ENCODE results near the gene FILIP1.

Gene FILIP1

DNA sequence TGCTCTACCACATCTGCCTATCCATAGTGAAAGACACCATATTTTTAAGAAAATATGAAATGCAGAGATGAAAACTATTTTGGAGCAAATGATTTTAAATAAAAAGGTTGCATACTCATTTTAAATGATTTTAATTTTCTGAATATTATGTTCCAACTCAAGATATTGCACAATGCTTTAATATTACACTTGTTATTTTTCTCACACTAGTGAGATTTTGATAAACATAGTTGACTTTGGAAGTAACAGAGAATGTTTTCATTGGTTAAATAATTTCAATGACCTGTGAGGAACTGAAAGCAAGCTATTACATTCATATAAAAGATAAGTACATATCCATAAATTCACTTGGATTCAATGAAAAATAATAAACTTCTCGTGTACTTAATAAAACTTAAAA lies 201.9 kb downstream of the FILIP1 start:
- DNase-seq (ENCODE audit: low read depth in 2 of 2) = no peak

DNA sequence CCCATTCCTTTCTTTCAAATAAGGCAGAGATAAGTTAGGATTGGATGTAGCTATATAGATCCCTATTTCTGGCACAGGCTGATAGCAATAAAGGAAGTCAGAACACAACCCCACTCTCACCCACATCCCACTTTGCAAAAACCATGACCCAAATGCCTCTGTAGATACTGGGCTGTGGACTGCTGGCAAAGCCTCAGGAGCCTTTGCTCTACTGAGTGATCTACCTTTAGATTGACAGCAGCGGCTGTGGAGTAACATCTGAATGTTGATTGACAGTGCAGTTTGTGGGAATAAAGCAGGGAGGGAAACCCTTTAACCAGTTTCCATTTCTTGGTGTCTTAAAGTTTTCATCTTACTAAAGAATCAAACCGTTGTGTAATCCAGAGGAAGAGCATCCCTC lies 202.3 kb downstream of the FILIP1 start:
- no peak for DNase-seq (ENCODE audit: low read depth in 2 of 2)

DNA sequence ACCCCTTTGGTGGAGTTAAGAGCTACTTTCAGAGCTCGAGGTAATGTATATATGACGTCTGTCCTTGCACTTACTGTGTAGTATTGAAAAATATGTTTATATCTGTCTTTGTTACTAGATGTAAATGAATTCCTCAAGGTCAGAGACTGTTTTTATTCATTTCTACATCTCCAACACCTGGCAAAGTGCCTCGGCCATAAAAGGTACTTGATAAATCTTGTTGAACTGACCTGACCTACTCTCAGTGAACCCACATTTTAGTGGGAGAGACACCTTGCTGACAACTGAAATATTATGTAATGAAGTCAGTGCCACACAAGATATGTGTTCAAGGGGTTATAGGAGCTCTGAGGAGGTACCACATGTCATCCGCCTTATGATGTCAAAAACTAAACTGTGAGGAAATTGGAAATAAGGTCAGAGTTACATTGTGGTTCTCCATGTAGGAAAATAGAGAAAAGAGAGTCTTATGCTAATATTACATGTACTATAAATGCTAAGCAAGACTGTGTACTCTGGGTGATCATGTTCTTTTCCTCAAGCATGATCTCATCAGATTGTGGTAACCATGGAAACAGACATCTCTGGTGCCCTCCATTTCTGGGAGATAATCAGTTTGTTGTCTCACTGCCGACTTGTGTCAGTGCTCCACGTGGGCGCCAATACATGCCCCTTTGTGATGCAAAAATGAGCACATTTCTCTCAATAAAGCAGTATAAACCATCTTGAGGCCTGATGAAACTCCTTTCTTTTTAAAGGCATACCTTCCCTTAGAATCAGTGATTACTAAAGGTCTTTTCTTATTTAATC lies 203.3 kb downstream of the FILIP1 start:
- DNase-seq (ENCODE audit: low read depth in 2 of 2) = no peak

DNA sequence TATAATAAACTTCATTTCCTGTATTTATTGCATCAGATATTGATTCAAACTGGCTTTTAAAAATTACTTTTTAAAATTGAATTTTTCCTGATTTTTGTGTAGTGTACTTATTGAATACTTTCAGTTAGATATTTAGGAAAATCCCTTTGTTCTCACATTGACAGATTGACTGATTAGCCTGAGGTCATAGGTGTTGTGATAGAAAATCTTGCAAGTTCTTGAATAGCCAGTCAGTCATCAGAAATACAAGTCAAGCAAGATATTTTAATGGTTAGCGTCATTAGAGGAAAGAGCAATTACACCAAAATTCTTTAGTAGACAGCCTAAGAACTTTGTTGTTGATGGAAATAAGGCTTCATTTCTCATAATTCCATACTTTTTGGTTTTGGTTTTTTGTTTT lies 205.6 kb downstream of the FILIP1 start:
- DNase-seq (ENCODE audit: low read depth in 2 of 2) = no peak

DNA sequence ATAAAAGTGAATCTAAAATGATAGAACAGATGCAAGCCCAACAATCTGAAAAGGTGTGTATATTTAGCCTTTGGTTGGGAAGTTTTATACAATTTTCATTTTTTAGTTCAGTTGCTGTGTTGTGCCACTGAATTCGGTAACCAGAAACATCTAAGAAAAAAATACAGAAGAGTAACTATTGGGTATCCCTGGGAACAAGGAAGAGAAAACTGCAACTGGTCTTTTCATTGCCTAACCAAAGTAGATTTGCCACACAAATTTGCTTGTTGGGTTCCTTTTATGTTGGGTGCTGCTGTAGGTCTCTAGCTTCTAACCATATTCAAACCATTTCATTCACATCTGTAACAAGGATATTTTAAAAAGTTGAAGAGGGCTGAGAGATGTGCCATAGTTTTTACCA lies 206.2 kb downstream of the FILIP1 start:
- DNase-seq (ENCODE audit: low read depth in 2 of 2) = no peak

DNA sequence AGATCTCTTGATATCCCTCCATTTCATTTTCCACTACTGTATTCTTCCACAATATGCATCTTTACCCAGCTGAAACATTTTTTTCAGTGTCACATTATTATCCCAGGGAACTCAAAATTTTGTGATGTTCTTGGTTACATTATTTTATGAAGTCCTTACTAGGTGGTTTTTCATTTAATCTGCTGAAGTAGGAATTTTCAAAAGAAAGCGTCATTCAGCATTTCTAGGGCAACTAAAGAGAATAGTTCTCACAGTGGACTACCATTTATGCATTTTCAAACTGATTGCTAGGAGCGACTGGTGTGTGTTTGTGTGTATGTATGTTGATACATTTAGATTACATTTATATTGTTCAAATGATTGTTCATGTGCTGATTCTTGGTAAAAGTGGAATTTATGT lies 206.6 kb downstream of the FILIP1 start:
- DNase-seq (ENCODE audit: low read depth in 2 of 2) = no peak

DNA sequence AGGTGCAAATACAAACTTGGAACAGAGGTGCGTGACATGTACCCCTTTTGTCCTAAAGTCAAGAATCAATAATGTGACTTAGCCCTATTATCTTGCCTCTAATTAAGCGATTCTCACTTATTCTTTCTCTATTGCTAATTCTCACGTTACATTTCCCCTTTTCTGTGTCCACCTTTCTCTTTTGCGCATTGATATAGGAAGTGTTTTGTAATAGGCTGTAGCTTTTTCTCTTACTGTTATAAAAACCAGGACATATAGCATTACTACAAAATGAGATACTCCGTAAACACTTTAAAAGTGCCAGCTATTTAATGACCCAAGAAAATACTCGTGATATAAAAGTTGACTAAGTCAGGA lies 208.3 kb downstream of the FILIP1 start:
- DNase-seq (ENCODE audit: low read depth in 2 of 2) = no peak

DNA sequence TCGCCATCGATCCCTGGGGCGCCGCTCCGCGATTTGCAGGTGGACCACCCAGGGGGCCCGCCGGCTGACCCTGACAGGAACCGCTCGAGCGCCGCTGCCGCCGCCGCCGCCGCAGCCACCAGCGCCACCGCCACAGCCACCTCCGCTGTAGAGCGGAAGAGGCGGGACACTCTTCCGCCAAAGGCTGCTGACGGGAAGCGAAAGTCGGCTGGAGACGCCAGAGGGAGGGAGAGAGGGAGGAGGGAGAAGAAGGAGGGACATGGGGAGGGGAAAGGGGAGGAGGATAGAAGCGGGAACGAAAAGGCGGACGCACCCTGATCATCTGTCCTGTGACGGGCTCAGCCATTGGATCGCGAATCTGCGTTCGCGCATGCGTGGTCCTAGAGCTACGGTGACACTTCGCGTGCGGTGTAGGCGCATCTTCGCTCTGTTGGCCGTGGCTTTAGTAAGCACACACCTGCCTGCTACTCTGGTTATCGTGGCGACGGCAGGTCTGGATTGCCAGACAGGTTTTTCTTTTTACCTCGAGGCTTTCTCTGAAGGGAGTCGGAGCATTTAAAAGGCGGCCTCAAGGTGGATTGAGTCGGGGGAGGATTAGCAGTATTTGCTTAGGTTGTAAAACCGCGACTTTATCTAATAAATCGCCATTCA lies 208.8 kb downstream of the FILIP1 start, which contains the start of gene TMEM30A:
TSS of gene TMEM30A (minus strand) at position 161 of the 651 bp plus-strand sequence. CDS start at position 7, 154 bp downstream.
- peak; percentile 91 to 94 for DNase-seq (ENCODE audit: low read depth in 2 of 2)

DNA sequence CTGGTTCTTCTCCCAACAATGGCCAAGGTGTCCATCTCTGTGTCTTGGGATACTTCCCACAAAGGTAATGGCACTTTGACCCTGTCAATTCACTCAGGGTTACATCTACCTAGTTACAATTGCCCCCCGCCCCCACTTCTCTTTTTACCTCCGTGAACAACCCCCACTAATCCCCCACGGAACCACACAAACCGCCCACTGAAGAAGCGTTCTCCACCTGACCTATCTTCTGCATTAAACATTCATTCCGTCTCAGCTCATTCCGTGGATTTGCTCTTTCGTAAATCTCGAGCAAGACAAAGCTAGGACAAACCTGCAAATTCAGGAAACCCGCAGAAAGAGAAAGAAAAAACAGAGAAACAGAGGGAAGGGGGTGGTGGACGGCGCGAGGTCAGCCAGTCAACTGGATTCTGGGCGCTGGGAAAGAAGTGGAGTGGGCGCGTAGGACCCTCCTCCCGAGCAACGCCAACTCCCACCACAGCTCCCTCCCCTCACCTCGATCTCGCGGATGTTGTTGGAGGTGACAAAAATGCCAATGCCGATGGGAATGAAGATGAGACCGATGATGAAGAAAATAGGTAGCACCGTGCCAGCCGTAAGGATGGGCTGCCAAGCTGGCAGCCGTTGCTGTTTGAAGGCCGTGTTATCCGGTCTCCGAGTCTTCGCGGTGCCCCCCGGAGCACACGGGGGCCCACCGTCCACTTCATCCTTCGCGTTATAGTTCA lies 209.5 kb downstream of the FILIP1 start:
- DNase-seq (ENCODE audit: low read depth in 2 of 2) = peak in 1 of 2 donors; percentile 7

DNA sequence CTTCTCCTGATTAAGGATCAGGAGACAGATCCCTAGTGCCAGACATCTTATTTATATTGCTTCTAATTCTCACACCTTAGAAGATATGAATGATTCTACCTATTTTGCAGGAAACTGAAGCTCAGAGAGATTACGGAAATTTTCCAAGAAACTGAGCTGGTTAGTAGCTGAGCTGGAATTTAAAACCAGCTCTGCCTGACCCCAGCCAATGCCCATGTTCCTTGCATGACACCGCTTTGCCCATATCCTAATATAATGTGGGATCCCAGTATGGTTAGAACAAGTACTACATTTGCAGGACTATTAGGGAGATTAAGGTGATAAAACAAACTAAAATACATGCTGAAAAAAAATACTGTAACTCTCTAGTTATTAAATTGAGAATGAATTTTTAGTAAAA lies 210.9 kb downstream of the FILIP1 start:
- DNase-seq (ENCODE audit: low read depth in 2 of 2) = no peak

DNA sequence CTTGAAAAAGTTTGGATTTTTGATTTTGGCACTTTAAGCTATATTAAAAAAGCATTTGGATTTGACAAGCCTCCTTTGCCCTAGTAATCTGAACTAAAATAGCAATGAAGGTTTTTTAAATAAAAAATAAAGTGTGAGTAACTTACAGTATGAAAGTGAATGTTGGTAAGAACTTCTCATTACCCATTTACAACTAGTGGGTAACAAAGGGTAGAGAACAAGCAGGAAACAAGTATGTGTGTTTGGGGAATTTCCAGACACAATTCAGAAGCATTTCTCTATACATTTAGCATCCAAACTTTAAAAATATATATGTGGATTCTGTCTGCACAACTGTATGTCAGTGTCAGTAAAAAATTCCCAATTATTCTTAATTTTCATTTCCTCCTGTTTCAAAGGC lies 211.9 kb downstream of the FILIP1 start:
- DNase-seq (ENCODE audit: low read depth in 2 of 2) = no peak

DNA sequence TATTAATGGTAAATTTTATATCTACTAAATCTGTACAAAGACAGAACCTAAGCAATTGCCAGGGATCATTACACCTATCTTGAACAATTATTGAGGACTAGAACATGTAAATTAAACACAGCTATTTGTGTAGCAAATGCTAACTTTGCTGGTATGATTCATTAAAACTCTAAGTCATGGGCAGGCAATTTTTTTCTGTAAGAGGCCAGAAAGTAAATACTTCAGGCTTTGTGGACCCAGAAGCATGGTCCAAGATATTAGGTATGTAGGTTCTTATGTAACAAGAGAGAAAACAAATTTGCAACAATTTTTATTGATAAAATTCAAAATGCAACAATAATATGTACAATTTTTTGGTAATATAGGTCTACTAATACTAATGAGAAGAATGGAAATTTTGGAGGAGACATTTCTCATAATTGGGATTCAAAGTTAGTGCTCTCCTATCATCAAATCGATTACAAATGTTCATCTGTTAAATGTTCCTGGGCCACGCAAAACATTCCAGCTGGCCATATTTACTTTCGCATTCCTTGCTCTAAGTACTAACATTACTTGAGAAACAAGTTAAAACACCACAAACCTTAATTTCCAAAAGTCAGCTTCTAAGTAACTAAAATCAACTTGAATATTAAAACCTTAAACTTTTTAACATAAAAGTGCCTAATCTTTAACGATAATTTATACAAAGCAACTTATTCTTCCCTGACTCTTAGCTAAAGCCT lies 213.3 kb downstream of the FILIP1 start:
- DNase-seq (ENCODE audit: low read depth in 2 of 2) = no peak

DNA sequence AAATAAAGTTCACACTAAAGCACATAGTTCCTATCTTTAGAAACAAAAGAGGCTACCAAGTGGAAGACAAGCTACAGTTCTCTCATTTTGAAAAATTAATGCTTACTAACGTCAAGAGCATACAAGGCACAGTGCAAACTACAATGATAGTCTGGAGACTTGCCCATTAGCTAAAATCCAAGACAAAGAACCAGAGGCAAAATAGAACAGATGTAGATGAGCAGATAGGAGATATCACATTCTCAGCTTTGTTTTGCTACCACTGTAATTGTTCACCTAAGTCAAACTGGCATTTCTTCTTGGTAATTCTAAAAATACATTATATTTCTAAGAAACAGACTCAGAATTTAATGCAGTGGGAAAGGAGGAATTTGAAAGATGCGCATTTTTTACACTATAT lies 214.2 kb downstream of the FILIP1 start:
- no peak for DNase-seq (ENCODE audit: low read depth in 2 of 2)

DNA sequence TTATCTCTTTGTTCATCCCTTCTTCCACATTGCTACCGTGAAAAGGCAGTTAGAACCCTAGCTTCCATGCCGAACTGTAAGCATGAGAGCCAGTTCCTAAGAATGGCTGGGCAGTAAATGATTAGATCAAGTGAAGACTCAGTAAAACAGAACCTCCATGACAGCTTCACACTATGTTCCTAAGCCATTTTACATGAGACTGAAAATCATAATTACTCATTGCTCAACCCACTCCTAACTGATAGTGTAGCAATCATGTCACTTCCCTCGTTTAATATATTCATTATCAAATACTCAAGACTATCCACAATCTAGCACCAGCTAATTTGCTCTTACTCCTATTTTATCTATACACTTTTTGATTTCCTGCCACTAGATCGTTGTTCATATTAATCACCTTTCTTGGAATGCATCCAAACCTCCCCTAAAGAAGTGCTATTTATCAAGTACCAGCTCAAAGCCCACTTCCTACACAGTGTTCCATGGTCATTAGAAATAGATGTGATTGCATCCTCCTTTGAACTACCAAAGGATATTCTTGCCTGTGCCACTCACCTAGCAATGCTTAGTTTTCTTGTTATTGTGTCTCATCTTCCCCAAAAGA lies 215.0 kb downstream of the FILIP1 start:
- no peak for DNase-seq (ENCODE audit: low read depth in 2 of 2)

DNA sequence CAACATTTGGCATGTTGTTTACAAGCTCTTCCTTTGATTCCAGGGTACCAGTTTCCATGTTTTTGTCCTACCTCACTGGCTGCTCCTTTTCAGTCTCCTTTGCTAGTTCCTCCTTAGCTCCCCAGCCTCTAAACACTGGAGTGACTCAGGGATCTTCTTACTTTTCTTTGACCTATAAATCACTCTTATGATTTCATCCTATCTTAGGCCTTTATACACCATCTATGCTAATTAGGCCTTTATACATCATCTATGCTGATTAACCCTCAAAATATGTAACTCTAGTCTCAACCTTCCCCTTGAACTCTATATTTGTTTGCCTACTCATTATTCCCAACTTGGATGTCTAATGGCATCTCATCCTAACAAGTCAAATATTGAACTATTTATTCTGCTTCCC lies 218.5 kb downstream of the FILIP1 start:
- no peak for DNase-seq (ENCODE audit: low read depth in 2 of 2)

DNA sequence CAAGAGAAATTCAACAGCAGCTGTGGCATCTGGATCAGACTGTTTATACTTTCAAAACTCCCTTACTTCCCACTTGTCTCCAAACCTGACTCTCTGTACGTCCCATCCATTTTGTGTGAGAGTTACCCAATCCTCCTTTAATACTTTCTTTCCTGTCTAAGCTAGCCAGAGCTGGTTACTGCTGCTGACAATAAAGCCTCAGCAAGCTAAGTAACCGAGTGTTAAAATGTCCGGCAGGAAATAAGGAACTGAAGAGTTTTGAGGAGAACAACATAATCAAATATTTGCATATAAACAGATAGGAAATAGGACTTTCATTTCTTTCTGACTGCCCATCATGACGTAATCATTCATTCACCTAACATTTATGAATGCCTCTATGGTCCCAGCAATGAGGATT lies 220.6 kb downstream of the FILIP1 start:
- DNase-seq (ENCODE audit: low read depth in 2 of 2) = no peak

DNA sequence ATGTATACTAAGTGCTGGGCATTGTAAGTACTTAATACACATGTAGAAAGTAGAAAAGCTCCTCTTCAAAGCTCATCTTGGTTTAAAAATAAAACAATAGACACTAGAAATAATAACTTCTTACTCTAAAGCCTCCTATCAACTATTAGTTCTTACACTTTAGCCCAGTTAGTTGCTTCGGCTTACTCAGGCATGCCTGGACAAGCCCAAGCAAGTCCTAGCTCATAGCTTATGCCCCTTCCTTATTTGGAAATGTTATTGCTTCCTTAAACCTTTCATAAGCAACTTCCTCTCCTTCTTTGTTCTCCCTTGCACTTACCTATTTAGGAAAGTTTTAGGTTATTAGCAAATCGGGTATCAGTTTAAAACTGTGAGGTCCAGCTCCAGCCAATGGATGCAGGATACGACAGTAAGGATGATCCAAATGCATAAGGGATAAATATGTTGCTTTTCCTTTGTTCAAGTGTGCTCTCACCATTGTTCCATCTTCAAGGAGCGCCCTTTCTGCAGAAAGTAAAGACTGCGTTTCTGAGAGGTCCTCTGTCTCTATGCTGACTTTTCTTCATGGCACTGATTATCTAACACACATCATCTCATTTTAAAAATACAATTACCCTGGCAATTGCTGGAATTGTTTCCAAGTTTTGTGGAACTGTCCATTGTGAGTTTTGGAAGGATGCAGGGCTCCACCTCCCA lies 221.3 kb downstream of the FILIP1 start:
- no peak for DNase-seq (ENCODE audit: low read depth in 2 of 2)

DNA sequence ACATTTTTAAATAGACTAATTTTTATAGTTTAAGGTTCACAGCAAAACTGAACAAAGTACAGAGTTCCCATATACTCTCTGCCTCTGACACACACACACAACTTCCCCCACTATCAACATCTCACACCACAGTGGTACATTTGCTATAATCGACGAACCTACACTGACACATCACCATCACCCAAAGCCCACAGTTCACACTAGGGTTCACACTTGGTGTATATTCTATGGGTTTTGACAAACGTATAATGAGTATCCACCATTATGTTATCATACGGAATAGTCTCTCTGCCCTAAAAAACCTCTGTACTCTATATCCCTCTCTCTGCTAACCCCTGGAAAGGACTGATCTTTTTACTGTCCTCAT lies 224.6 kb downstream of the FILIP1 start:
- no peak for DNase-seq (ENCODE audit: low read depth in 2 of 2)

DNA sequence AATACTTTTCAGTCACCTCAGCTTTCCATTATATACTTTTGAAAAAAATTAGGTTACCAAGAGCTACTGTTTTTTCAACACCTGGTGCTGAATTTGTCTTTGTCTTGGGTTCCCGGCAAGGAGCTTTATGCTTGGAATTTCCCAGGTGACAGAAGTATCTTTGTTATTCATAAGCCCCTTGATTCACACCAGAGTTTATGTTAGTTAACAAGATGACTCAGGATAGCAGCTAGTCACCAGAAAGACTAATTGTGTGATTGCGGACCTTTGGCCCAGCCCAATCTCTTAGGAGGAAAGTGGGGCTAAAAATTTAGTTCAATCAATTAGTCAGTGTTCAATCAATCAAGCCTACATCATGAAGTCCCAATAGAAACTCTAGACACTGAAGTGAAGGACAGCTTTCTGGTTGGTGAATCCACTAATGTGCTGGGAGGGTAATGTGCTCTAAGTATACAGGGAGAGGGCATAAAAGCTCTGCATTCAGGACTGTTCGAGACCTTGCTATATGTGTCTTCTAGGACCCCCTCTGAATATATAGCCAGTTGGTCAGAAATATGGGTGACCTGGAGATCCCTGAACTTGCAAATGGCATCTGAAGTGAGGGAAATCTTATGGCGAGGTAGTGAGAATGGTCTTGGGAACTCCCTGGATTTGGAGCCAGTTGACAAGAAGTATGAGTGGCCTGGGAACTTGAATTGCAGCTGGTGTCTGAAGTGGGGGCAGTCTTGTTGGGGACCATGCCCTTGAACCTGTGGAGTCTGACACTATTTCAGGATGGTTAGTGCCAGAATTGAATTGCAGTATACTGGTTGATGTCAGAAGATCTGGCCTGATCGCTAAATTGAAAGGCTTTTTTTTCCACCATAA lies 225.2 kb downstream of the FILIP1 start:
- DNase-seq (ENCODE audit: low read depth in 2 of 2) = no peak

DNA sequence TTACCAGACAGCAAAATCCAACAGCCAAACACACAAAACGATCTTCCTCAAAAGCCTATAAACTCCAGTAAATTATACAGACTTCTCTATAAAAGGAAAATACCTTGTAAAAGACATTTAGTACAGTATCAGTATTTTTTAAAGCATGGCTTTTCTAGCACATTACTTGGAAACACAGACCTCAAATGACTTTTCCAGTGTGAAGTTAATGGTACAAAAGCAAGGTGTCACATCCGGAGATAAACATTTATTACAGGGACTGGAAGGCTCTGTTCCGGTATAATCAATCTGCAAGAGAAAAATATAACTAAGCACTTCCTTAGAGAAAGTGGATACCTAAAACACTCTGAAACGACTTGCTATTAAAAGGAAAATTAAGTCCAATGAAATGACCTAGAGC lies 226.1 kb downstream of the FILIP1 start:
- no peak for DNase-seq (ENCODE audit: low read depth in 2 of 2)
